SK-N-SH (cell line): ENCODE measurements around the gene MARVELD1. TPM values are rescaled to one million over a fixed set of nuclear protein-coding genes. Genes with fewer than 3 reads are reported as not detected.

Experiments used
- CTCF ChIA-PET: fragments of 300-600, 350-600 bp; formaldehyde crosslinking; extraction: SDS; loops from one replicate; lab custom pipeline; 2021; lab: Yijun Ruan, JAX
- POLR2A ChIA-PET: fragments of 350-600 bp; sonication (Branson Sonifier 250); formaldehyde crosslinking; extraction: SDS; loops from one replicate; lab custom pipeline; 2020; ENCODE audit warnings: antibody characterized with exemption, inconsistent platforms; lab: Yijun Ruan, JAX
- DNase-seq: peaks from one replicate; pipeline ENCODE4 v3.0.0; 2012
- H2AFZ ChIP-seq: fragments of 200-600 bp; sonication (generic); 2 replicates; pipeline ENCODE4 v1.8.1; 2016; ENCODE audit warnings: antibody characterized with exemption, mild to moderate bottlenecking, low read depth
- H3F3A ChIP-seq: fragments of 200-600 bp; sonication (generic); replicated peaks from 2 replicates; pipeline ENCODE3; 2016; ENCODE audit warnings: antibody characterized with exemption, mild to moderate bottlenecking; ENCODE audit not compliant: insufficient read depth
- H3K27ac ChIP-seq, 2 experiments: fragments of 200-500 bp in 1 of 2; fragments of 200-600 bp in 1 of 2; sonication (Bioruptor generic) in 1 of 2; sonication (generic), shearing (Covaris generic) in 1 of 2; 2 replicates each; pipeline versions ENCODE4 v1.5.1 to v1.6.1; 2014 to 2016; ENCODE audit warnings: low read depth in 2 of 2, inconsistent platforms in 1 of 2, low read length in 1 of 2, mild to moderate bottlenecking in 1 of 2, mixed read lengths in 1 of 2
- H3K27me3 ChIP-seq: fragments of 200-600 bp; sonication (generic), shearing (Covaris generic); 2 replicates; pipeline ENCODE4 v1.6.1; 2016; ENCODE audit warnings: mixed run types; ENCODE audit not compliant: insufficient read depth
- H3K36me3 ChIP-seq, 2 experiments: fragments of 200-500 bp in 1 of 2; fragments of 200-600 bp in 1 of 2; sonication (Bioruptor generic) in 1 of 2; sonication (generic) in 1 of 2; replicated peaks in 1 of 2; 2 replicates each; pipeline versions ENCODE3 to v1.5.1; 2014 to 2016; ENCODE audit warnings: low read length in 1 of 2, mild to moderate bottlenecking in 1 of 2; ENCODE audit not compliant: insufficient read depth in 2 of 2, control insufficient read depth in 1 of 2
- H3K4me1 ChIP-seq, 2 experiments: fragments of 200-500 bp in 1 of 2; fragments of 200-600 bp in 1 of 2; sonication (Bioruptor generic) in 1 of 2; sonication (generic), shearing (Covaris generic) in 1 of 2; 2 replicates each; pipeline versions ENCODE4 v1.5.1 to v1.6.1; 2014 to 2016; ENCODE audit warnings: low read depth in 1 of 2, low read length in 1 of 2, mixed run types in 1 of 2; ENCODE audit not compliant: insufficient read depth in 2 of 2, control insufficient read depth in 1 of 2
- H3K4me2 ChIP-seq: fragments of 200-600 bp; sonication (generic), shearing (Covaris generic); 2 replicates; pipeline ENCODE4 v1.6.1; 2017; ENCODE audit warnings: mixed run types
- H3K4me3 ChIP-seq, 2 experiments: fragments of 200-500 bp in 1 of 2; fragments of 200-600 bp in 1 of 2; sonication (Bioruptor generic) in 1 of 2; sonication (generic), shearing (Covaris generic) in 1 of 2; 2 replicates each; pipeline versions ENCODE4 v1.5.1 to v1.8.1; 2014 to 2016; ENCODE audit warnings: low read depth in 2 of 2, inconsistent platforms in 1 of 2, low read length in 1 of 2, mild to moderate bottlenecking in 1 of 2, mixed read lengths in 1 of 2, moderate library complexity in 1 of 2
- H3K79me2 ChIP-seq: fragments of 200-600 bp; sonication (generic); 2 replicates; pipeline ENCODE4 v1.8.1; 2017; ENCODE audit warnings: mild to moderate bottlenecking; ENCODE audit not compliant: insufficient read depth
- H3K9ac ChIP-seq: fragments of 200-600 bp; sonication (generic); 2 replicates; pipeline ENCODE4 v1.6.1; 2017; ENCODE audit warnings: mixed run types
- H3K9me2 ChIP-seq: fragments of 200-600 bp; sonication (generic); 2 replicates; pipeline ENCODE4 v1.6.1; 2017; ENCODE audit warnings: mixed run types
- H3K9me3 ChIP-seq: fragments of 200-600 bp; sonication (generic); 2 replicates; pipeline ENCODE4 v1.6.1; 2017; ENCODE audit warnings: mixed run types, mild to moderate bottlenecking, moderate library complexity
- H4K20me1 ChIP-seq: fragments of 200-600 bp; sonication (generic); 2 replicates; pipeline ENCODE4 v1.6.1; 2017; ENCODE audit warnings: mild to moderate bottlenecking, mixed run types; ENCODE audit not compliant: insufficient read depth
- EP300 ChIP-seq, 2 experiments: IDR thresholded peaks; 2 replicates each; pipeline versions ENCODE4 v1.4.0 to v1.6.1; 2012; ENCODE audit warnings: borderline replicate concordance in 1 of 2, low read depth in 1 of 2, low read length in 1 of 2
- EZH2phosphoT487 ChIP-seq: fragments of 200-600 bp; sonication (generic); IDR thresholded peaks from 2 replicates; pipeline ENCODE4 v1.6.1; 2017; ENCODE audit warnings: low read depth, mixed run types, mild to moderate bottlenecking, antibody characterized with exemption, moderate library complexity, borderline replicate concordance
- FOSL2 ChIP-seq: IDR thresholded peaks from 2 replicates; pipeline ENCODE4 v1.4.0; 2012; ENCODE audit warnings: low read depth, mild to moderate bottlenecking, moderate library complexity, borderline replicate concordance
- FOXJ3 ChIP-seq: sonication (generic); formaldehyde crosslinking; IDR thresholded peaks from 2 replicates; pipeline ENCODE4 v1.5.1; 2020; ENCODE audit warnings: mild to moderate bottlenecking, missing genetic modification reagents
- GABPA ChIP-seq: IDR thresholded peaks from 2 replicates; pipeline ENCODE4 v1.4.0; 2012; ENCODE audit warnings: low read depth, mild to moderate bottlenecking
- GATA2 ChIP-seq: sonication (generic); formaldehyde crosslinking; IDR thresholded peaks from 2 replicates; pipeline ENCODE4 v1.5.0; 2020; ENCODE audit warnings: mild to moderate bottlenecking, missing genetic modification reagents
- JUND ChIP-seq: IDR thresholded peaks from 2 replicates; pipeline ENCODE4 v1.4.0; 2012
- MEF2A ChIP-seq: IDR thresholded peaks from 2 replicates; pipeline ENCODE4 v1.4.0; 2012; ENCODE audit warnings: low read depth, borderline replicate concordance
- MXI1 ChIP-seq: IDR thresholded peaks from 2 replicates; pipeline ENCODE4 v1.6.1; 2012; ENCODE audit warnings: mild to moderate bottlenecking, low read depth, low read length, improper control_type of control experiment
- NFIC ChIP-seq: IDR thresholded peaks from 2 replicates; pipeline ENCODE4 v1.4.0; 2012; ENCODE audit warnings: borderline replicate concordance
- NRF1 ChIP-seq: IDR thresholded peaks from 2 replicates; pipeline ENCODE4 v1.6.1; 2012; ENCODE audit warnings: low read depth, mild to moderate bottlenecking, low read length
- POLR2AphosphoS5 ChIP-seq: IDR thresholded peaks from 2 replicates; pipeline ENCODE4 v1.6.1; 2012; ENCODE audit warnings: low read depth, low read length
- RFX5 ChIP-seq: IDR thresholded peaks from 2 replicates; pipeline ENCODE4 v1.6.1; 2012; ENCODE audit warnings: mild to moderate bottlenecking, improper control_type of control experiment, low read length
- TEAD4 ChIP-seq: IDR thresholded peaks from 2 replicates; pipeline ENCODE4 v1.4.0; 2012; ENCODE audit warnings: mild to moderate bottlenecking, borderline replicate concordance; ENCODE audit not compliant: insufficient read depth
- whole genome bisulfite sequencing: methylation state at CpG from one replicate; pipeline ENCODE4 v1.1.6; 2017; ENCODE audit warnings: low lambda C conversion rate; 5-methylcytosine and 5-hydroxymethylcytosine counted together
- polyA plus RNA-seq, 3 experiments: library from polyadenylated mRNA; depleted of rRNA; stranded (reverse); fragments of >200 nt; gene quantifications; 2 replicates each; pipeline ENCODE4 v1.2.3, GENCODE V29; 2012
- TF ChIP-seq, protein P1 (sequence below): IDR thresholded peaks from 2 replicates; pipeline ENCODE4 v1.4.0; 2012; ENCODE audit warnings: low read depth

MARVELD1 gene
- polyA plus RNA-seq, 1 of the 3 experiments (the other 2 are of a cell fraction), result 53.0 TPM

DNA sequence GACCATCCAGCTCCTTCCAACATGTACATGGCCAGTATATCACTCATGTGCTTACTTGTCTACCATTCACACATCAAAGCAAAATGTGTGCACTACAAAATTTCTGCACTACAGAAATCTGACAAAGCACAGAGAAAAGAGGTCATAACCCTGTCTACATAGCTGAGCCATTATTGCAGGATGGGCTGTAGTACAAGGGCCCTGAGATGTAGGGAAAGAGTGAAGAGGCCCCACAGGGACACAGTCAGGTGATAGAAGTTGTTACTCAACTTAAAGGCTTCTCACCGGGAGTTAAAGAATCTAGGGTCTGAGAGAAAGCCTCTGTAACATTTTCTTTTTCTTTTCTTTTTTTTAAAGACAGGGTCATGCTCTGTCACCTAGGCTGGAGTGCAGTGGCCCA lies 44.0 kb upstream of the MARVELD1 start:
- H3F3A ChIP-seq, result peaks cover 11% of the 10 kb centered on the region
- ChIA-PET POLR2A (interaction anchor here (1.0 to 1.9 kb wide), 2 partner anchors 14 to 17 kb away, joined by 4 to 5 read pairs; partner anchors contain the start of gene AVPI1), CTCF (interaction anchor here (1.2 to 8.6 kb wide), 3 partner anchors 9 to 62 kb away, joined by 3 to 71 read pairs (median 4); no protein-coding TSS in a partner anchor)
- no peak overlapping the region for H3K27ac ChIP-seq
- WGBS, result 69% methylated on average over 1 of the region's 1 CpG
- H3K79me2 ChIP-seq, result 0 out of 2 replicates have a peak, but pooled peaks cover 3% of the 10 kb centered on the region
- TF ChIP-seq EZH2phosphoT487 (no peak), GABPA (no peak), RFX5 (no peak), JUND (no peak), MEF2A (no peak), TEAD4 (no peak), POLR2AphosphoS5 (no peak), NFIC (no peak), NRF1 (no peak), FOXJ3 (no peak), MXI1 (no peak), EP300 (IDR thresholded peaks at IDR 0.05; ENCODE audit: borderline replicate concordance in 1 of 2, low read depth in 1 of 2, low read length in 1 of 2) (no peak), FOSL2 (no peak), GATA2 (CRISPR knock-in tag) (no peak)
- TF ChIP-seq, protein P1, sequence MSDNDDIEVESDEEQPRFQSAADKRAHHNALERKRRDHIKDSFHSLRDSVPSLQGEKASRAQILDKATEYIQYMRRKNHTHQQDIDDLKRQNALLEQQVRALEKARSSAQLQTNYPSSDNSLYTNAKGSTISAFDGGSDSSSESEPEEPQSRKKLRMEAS, result no peak
- H3K9me3 ChIP-seq, result no peaks in the 10 kb centered on the region
- H3K4me3 ChIP-seq, result no peak overlapping the region
- no peak overlapping the region for H2AFZ ChIP-seq
- H4K20me1 ChIP-seq, result no peaks in the 10 kb centered on the region
- H3K9me2 ChIP-seq, result no peaks in the 10 kb centered on the region
- no peak overlapping the region for H3K9ac ChIP-seq
- H3K36me3 ChIP-seq, result peaks cover 39 to 42% of the 10 kb centered on the region in 2 experiments
- H3K27me3 ChIP-seq, result no peaks in the 10 kb centered on the region
- H3K4me1 ChIP-seq, result peaks cover 3 to 6% of the 10 kb centered on the region in 2 experiments; a peak in 1 of 4 replicates
- DNase-seq, result no peak
- H3K4me2 ChIP-seq, result no peak overlapping the region

DNA sequence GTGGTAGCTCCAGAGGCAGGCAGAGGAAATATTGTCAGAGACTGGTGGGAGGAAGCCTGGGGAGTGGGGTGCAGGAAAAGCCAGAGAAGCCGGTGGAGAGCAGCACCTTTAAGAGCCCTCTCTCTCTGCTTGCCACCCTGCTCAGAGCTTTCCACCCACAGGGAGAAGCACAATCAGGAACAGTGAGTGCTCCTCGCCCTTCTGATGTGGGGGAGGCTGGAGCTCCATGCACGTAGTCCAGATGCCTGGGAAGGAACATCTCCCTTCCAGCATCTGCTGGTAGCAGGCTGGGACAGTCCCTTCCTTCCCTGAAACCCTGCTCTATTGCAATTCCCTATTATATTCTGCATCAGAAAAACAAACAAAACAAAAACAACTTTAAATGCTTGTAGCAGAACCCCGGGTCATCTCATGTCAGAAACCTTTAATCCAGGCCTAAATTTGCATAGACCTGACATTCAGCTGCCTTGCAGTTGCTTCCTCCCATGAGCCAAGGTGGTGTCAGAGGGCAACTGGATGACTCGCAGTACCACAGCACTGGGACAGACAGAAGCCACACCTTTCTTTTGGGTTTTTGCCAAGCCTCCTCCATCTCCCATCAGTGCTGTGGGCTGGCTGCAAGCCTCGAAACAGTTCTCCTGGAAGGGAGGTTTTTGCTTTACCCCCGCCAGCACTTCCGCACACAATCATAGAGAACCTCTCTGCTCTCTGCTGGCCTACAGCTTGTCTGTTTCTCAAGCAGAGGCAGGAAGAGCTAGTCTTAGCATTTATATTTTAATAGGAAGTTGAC lies 39.6 kb upstream of the MARVELD1 start:
- no peak for DNase-seq
- Histone ChIP-seq H3K4me1 (peaks cover 0 to 6% of the 10 kb centered on the region in 2 experiments; a peak in 1 of 4 replicates), H3K4me3 (no peak overlapping the region), H3K27me3 (no peaks in the 10 kb centered on the region), H3K36me3 (peaks cover 36 to 46% of the 10 kb centered on the region in 2 experiments), H3K9ac (no peak overlapping the region), H3F3A (peaks cover 11% of the 10 kb centered on the region), H3K9me2 (no peaks in the 10 kb centered on the region), H3K27ac (peak overlapping the region in 1 of 2 experiments; percentile 28; a peak in 1 of 4 replicates), H2AFZ (no peak overlapping the region), H3K9me3 (no peaks in the 10 kb centered on the region), H3K79me2 (0 out of 2 replicates have a peak, but pooled peaks cover 3% of the 10 kb centered on the region), H3K4me2 (no peak overlapping the region), H4K20me1 (no peaks in the 10 kb centered on the region)
- CTCF ChIA-PET, result interaction anchor here (0.6 to 5.0 kb wide), 5 partner anchors 13 to 65 kb away, joined by 3 to 60 read pairs (median 4); partner anchors contain the start of genes AVPI1 and MORN4
- WGBS, result 68% methylated on average over 7 of the region's 8 CpGs
- TF ChIP-seq FOSL2, result peak; percentile 17; the same call in 1 of the 2 replicates
- TF ChIP-seq JUND, result no peak
- TF ChIP-seq NFIC, result peak; percentile 31; the same call in 1 of the 2 replicates
- POLR2A ChIA-PET, result no interaction called here
